Measurements from ENCODE around the gene SHISA7. TPM values are rescaled to one million over a fixed set of nuclear protein-coding genes. Genes with fewer than 3 reads are reported as not detected.
"Not testable (repeated sequence)": the region's sequence is repeated elsewhere in the genome, so short reads cannot be mapped to it uniquely, and the experiment has no call there.

Gene SHISA7
- polyA plus RNA-seq, 5 donors, result 0.16 to 0.23 (median 0.18) TPM

DNA sequence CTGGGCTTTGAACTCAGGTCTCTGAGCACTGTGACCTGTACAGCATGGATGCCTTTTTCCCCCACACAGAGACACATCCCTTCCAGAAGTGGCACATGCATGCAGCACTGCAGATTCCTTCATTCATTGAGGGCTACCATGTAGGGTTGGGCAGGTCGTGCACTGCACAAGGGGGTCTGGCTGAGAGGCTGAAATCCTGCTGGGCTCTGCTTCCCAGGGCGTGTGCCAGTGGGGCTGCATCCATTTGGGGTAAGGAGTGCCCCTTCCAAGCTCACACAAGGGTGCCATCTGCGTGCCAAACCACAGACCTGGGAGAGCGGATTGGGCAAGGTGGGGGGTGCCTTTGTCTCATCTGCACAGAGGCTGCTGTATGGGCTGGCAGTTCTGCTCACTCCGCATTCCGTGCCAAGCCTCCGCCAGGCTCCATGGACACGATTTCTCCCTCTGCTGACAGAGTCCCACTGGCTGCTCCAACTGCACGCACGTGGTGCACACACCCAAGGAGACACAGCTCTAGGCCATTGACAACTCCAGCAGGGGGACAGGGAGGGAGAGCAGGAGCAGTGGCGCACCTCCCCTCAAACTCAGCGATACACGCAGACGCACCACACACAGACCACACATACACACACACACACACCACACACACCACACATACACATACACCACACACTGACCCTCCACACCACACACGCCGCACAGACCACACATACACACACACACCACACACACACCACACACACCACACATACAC, 4.5 kb upstream of the SHISA7 start:
- no peak for DNase-seq

DNA sequence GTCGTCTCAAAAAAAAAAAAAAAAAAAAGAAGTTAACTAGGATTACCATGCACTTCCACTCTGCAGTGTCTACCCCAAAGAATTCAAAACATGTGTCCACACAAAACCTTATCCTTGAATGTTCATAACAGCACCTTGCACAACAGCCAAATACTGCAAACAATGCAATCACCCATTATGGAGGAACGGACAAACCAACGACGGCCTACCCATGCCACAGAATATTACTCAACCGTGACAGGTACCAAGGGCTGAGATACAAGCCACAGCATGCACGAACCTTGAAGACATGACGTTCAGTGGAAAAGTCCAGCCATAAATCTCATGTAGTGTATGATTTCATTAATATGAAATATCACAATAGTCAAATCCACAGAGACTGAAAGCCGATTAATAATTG, 3.0 kb upstream of the SHISA7 start:
- DNase-seq, result no peak

DNA sequence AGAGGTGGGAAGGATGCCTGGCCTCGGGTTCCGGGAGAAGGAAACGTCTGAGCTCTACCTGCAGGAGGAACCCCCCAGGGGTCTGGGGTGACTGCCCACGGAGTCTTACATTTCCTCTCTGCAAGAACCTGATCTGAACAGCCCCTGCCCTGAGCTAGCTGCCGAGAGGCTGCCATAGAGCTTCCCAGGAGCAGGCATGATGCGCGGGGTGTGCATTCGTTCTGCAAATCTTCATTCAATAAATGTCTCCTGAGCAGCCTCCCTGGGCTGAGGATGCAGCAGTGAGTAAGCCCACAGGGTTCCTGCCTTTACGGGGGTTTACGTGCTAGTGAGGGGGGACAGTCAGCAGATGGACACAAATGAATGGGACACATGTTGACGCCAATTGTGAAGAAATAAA, 1.5 kb upstream of the SHISA7 start:
- no peak for DNase-seq

DNA sequence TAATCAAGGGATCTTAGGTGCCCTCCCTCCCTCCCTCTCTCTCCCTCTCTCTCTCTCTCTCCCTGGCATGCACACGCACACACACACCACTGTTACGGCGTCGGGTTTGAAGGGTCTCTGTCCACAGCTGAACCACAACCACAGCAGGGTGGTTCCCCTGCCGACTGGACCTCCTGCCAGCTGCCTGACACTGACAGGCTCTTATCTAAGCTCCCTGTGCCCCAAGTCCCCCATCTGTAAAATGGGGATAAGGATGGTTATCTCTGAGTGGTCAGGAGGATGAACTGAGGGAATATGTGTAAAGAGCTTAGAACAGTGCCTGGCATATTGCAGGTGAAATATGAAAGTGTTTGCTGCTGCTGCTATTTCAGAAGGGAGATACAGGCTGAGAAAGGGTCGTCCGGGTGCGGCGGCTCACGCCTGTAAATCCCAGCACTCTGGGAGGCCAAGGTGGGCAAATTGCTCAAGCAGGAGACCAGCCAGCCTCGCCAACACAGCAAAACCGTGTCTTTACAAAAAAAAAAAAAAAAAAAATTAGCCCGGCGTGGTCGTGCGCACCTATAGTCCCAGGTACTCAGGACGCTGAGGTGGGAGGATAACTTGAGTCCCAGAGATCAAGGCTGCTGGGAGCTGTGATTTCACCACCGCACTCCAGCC, 852 bp upstream of the SHISA7 start:
- no peak for DNase-seq

DNA sequence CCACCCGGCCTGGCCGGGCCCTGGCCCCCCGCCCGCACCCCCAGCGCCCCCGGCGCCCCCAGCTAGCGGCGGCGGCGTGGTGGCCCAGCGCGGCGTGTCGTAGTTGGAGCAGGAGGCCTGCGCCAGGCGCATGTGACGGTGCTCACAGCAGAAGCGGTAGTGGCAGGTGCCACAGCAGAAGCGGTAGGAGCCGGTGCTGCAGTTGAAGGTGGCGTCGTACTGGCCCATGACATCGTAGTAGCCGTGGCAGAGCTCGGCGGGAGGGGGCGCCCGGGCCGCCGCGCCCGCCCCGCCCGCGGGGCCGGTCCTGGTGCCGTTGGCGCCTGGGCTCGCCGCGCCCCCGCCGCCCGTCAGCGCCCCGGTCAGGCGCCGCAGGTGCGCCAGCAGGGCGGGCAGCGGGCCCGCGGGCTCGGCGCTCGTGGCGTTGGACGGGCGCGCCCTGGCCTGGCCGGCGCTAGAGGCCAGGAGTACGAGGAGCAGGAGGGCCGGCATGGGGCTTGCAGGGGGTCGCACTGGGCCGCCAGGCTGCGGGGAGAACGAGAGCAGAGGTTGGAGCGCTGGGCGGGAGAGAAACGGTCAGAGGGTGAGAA, 633 bp downstream of the SHISA7 start:
- DNase-seq, result no peak

DNA sequence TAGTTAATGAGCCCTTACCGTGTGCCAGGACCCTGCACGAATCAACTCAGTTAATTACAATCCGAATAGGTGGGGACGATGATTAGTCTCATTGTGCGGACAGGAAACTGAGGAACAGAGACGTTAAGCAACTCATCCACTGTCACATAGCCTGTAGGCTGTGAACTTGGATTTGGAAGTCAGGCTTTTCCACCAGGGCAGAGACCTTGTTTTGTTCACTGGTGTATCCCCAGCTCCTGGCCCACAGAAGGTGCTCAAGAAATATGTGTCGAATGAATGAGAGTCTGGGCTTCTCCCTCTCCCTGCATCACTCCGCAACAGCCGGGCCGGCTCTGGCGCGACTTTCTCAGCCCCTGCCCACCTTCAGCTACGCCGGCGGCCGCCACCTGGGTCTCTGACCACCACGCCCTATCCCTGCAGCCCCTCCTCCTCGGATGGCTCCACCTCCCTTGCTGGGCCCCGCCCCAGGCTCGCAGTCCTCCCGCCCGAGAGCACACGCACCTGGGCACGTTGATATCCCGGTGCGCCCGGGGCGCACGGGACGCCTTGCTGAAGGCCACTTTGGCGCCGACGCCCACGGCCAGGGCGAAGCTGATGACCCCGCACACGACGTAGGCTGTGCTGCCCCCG, 1.3 kb downstream of the SHISA7 start:
- DNase-seq, result no peak

DNA sequence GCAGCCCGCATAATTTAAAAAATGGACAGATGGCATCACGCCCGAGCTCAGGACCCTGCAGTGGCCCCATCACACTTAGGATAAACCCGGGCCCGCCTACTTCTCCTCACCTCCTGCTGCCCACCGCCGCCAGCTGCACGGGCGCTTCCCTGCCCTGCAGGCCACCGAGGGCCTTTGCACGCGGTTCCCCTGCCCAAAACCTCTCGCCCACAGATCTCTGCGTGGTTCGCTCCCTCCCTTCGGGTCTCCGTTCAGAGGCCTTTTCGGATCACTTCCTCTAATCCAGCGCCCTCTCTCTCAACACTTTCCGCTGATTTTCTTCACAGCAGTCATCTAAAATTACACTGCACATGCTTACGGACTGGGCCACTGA, 1.8 kb downstream of the SHISA7 start:
- DNase-seq, result no peak

DNA sequence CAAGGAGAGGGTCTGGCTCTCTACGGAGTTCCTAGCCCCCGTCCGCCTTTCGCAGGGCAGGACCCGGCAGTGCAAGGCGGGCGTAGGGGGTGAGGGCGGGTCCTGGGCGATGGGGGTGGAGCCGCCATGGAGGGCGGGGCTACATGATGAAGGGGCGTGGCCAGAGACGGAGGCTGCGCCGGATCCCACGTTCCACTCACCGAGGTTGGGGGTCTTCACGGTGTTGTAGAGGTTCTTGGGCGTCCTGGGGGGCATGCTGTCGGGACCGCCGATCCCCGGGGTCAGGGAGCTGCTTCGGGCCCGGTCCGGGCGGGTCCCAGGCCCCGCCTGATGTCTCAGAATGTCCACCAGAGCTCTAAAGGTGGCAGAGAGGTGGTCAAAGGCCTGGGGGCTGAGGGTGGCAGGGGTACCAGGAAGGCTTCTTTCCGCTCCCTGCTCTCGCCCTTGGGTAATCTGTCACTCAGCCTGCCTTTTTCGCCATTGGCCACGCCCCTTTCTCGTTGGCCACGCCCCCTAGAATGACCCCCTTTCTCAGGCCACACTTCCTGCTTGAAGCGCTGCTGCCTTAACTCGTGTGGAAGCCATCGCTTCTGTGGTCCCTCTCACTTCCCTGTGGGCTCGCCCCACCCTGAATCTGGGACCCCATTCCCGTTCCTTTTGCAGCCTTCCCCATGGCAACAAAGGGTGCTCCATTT, 2.5 kb downstream of the SHISA7 start:
- DNase-seq, result no peak

DNA sequence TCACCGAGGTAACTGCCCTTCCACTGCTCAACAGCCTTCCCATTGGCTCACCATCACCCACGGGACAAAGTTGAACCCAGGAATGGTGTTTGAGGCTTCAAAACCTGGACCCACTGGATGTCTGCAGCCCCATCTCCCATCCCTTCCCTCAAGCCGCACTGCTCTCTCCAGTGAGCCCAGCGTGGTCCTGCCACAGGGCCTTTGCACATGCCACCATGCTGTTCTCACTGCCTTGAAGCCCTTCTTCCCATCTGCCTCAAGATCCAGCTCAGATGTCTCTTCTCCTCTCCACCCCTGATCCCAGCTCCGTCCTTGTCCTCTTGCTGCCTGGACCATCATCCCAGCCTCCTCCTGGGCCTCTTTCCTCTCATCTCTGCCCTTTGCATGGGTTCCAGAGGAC, 4.0 kb downstream of the SHISA7 start:
- DNase-seq, result no peak

DNA sequence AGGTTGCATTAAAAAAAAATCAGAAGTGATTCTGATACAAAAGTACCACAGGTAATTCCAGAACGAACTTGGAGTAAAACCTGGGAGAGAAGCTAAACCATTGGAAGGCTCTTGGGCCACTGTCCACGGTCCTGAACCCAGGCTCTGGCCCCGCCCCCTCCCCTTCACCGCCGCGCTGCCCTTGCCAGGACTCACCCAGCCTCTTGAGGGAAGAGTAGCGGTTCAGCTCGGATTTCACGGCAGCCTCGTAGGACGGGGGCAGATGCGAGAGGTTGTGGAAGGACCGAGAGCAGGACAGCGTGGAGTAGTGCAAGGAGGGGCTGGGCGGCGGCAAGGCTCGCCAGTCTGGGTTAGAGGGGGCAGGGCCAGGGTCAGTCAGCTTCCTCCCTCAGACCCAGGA, 5.7 kb downstream of the SHISA7 start:
- peak; percentile 51 to 63 for DNase-seq

DNA sequence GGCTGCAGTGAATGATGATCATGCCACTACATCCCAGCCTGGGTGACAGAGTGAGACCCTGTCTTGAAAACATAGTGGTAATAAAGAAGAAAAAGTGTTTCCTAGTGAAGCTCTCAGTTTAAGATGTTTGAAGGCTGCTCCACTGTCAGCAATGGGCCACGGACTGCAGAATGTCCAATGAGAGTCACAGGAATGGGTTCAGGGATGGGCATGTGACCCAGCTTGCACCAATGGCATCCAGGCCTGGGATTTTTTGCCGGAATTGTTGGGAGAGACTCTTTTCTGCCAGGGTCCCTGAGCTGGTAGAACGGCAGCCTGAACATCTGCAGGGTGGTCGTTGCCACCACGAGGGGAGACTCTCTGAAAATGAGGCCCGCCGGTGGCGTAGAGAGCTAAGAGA, 6.3 kb downstream of the SHISA7 start:
- no peak for DNase-seq

DNA sequence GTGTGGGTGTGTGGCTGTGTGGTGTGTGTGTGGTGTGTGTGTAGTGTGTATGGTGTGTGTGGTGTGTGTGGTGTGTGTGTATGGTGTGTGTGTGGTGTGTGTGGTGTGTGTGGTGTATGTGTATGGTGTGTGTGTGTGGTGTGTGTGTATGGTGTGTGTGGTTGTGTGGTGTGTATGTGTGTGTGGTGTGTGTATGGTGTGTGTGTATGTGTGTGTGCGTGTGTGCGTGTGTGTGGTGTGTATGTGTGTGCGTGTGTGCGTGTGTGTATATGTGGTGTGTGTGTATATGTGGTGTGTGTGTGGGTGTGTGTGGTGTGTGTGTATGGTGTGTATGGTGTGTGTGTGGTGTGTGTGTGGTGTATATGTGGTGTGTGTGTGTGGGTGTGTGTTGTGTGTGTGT, 8.1 kb downstream of the SHISA7 start:
- DNase-seq, result no peak

DNA sequence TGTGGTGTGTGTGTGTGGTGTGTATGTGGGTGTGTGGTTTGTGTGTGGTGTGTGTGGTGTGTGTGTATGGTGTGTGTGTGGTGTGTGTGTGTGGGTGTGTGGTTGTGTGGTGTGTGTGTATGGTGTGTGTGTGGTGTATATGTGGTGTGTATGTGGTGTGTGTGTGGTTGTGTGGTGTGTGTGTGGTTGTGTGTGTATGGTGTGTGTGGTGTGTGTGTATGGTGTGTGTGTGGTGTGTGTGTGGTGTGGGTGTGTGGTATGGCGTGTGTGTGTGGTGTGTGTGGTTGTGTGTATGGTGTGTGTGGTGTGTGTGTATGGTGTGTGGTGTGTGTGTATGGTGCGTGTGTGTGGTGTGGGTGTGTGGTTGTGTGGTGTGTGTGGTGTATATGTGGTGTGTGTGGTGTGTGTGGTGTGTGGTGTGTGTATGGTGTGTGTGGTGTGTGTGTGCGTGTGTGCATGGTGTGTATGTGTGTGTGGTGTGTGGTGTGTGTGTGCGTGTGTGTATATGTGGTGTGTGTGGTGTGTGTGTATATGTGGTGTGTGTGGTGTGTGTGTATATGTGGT, 8.7 kb downstream of the SHISA7 start:
- no peak for DNase-seq

DNA sequence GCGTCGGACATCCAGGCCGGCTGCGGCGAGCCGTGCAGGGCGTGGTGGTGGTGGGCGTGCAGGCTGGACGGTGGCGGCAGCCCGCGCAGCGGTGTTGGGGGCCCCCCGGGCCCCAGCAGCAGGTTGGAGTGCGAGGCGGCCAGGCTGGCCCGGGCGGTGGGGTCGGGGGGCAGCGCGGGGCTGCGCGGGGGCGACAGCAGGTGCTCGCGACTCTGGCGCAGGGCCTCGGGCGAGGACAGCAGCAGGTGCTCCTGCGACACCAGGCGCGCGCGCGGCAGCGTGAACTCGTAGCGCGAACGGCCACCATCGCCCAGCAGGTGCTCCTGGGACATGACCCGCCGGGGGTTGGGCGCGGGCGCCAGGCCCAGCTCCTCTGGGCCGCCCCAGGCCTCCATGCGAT, 9.8 kb downstream of the SHISA7 start:
- no peak for DNase-seq

DNA sequence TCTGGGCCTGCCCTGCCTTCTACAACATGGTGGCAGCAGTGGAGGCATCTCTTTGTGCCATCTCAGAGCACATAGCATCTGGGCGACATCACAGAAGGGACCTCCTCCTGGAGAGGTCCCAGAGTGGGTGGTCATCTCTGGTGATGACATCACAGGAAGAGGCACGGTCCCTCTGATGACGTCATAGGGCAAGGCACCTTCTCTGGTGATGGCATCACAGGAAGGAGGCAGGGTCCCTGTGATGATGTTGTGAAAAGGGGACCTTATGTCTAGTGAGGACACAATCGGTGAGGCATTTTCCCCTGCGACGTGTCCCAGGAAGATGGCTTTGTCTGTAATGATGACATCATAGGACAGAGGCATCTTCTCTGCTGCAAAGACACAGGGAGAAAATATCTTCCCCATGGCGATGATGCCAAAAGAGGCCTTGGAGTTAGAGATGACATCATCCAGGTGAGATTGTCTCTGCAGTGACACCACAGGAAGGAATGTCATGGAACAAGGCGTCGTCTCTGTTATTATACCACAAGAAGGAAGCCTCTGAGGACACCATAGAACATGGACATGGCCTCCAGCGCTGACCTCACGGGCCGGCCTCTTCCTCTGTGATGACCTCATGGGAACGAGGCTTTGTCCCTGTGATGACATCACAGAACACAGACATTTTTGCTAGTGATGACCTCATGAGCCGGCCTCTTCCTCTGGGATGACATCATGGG, 10.7 kb downstream of the SHISA7 start:
- no peak for DNase-seq

DNA sequence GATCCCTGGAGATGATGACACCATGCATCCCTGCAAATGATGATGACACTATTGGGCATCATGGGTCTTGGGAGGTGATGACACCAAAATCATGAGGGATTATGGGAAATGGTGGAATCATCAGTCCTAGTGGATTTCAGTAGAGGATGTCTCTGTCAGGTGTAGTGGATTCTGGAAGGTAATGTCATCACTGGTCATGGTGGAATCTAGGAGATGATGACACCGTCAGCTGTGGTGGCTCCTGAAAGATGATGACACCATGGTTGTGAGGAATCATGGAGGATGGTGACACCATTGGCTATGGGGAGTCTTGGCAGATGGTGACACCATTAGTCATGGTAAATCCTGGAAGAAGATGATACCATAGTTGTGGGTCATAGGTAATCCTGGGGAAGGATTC, 11.9 kb downstream of the SHISA7 start:
- DNase-seq, result no peak

DNA sequence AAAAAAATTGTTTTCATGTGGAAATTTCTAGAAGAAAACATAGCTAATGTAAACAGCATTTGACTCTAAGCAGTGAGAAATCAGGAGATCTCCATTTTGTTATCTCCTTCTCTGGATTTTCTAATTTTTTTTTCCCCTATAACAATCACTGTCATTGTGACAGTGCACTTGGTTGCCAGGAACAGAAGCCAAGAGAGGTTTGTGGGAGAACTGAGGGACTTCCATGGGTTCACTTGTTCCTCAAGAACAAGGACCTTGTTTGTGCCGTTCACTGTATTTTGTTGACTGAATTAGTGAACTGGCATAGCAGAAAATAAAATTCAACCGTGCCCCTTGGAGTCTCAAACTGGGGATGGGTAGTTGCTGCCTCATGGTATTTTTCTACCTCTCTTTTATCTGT, 17.1 kb downstream of the SHISA7 start:
- DNase-seq, result no peak

DNA sequence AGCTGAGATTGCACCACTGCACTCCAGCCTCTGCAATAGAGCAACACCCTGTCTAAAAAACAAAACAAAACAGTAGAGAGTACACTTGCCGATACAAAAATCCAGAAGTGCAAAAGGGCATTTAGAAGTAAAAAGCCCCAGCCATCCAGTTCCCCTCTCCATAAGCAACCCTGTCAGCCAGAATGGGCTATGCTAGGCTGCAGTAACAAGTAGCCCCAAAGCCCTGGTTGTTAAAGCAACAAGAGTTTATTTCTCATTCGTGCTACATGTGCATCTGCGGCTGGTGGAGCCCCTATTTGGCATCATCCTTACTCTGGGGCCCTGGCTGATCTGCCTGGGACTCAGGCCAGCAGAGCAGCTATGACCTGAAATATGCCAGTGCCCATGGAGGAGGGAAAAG, 18.6 kb downstream of the SHISA7 start:
- DNase-seq, result no peak

DNA sequence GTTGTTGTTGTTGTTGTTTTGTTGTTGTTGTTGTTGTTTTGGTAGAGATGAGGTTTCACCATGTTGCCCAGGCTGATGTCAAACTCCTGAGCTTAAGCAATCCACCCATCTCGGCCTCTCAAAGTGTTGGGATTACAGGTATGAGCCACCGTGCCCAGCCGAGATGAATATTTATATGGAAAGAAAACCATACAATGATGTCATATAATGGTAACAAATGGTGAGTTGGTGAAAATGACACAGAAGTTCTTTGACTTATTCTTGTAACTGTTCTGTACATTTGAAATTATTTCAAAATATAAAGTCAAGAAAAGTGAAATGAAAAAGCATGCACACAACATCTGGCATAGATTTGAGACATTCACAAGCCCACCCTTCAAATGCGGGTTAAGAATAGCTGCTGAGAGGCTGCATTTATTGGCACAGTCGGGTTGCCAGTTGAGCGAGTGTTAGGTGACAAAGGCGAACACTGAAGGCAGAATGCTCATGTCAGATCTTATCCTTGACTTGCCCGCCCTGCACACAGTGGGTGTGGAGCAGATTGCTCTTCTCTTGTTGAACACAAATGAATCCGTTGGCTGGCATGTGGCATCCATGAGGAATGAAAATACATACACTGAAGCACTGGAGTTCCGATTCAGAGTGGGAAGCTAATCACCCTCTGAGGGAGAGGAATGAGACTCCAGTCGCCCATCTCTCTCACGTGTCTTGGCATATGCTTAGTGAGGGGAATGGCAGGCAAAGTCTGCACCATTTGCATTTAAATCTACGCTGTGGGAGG, 19.7 kb downstream of the SHISA7 start:
- no peak for DNase-seq

DNA sequence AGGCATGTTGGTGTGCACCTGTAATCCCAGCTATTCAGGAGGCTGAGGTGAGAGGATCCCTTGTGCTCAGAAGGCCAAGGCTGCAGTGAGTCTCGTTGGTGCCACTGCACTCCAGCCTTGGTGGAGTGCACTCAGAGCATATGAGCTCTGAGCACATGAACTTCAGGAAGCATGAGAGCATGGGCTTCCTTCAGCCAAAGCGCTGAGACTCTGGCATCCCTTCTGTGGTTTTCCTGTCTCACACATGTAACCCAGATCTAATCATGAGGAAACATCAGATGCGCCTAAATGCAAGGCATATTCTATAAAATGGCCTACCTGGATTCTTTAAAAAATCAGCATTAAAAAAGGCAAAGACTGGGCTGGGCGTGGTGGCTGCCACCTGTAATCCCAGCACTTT, 21.8 kb downstream of the SHISA7 start:
- not testable (repeated sequence) for DNase-seq
